GM12878 (cell line): Measurements from ENCODE around the gene BORCS5. TPM values are rescaled to one million over a fixed set of nuclear protein-coding genes. Genes with fewer than 3 reads are reported as not detected.
A peak's percentile ranks its signal among the peaks of the same experiment; 100 is the strongest.

ENCODE experiments used
- ATAC-seq: fragments of 200-7000 bp; cut with Tn5 transposase; 3 replicates; pipeline ENCODE4 v1.9.1; 2020; ENCODE audit warnings: mild to moderate bottlenecking, moderate library complexity
- BruUV-seq: library from RNA; stranded (reverse); fragments of 400-500 nt; replicated peaks from 2 replicates; lab custom pipeline; 2021; lab: Mats Ljungman, UMichigan
- CTCF ChIA-PET: fragments of 300-600 bp; sonication (Branson Sonifier 250); formaldehyde crosslinking; extraction: SDS; loops from one replicate; lab custom pipeline; 2021; ENCODE audit warnings: inconsistent platforms; lab: Yijun Ruan, JAX
- POLR2A ChIA-PET: fragments of 350-600 bp; formaldehyde crosslinking; extraction: SDS; loops from one replicate; lab custom pipeline; 2021; ENCODE audit warnings: inconsistent platforms; lab: Charles Lee
- RAD21 ChIA-PET: fragments of 300-600 bp; sonication (Branson Sonifier 250); formaldehyde crosslinking; loops from one replicate; lab custom pipeline; 2023; ENCODE audit warnings: antibody characterized with exemption; ENCODE audit not compliant: unreplicated experiment; lab: Charles Lee
- SMC1A ChIA-PET: fragments of 300-600 bp; sonication (Branson Sonifier 250); formaldehyde crosslinking; loops from one replicate; lab custom pipeline; 2023; ENCODE audit not compliant: unreplicated experiment, uncharacterized antibody; lab: Charles Lee
- DNase-seq: peaks from one replicate; pipeline ENCODE4 v3.0.0-alpha.2; 2011; ENCODE audit warnings: low read depth, low spot score
- FAIRE-seq: peaks from 3 replicates; lab custom pipeline; 2011; peaks lifted over from hg19 to GRCh38; lab: Jason Lieb, UNC
- H2AFZ ChIP-seq: 2 replicates; pipeline ENCODE4 v1.6.0; 2011; ENCODE audit warnings: low read depth, low read length, control low read depth; ENCODE audit not compliant: control insufficient read depth
- H3K27ac ChIP-seq: 2 replicates; pipeline ENCODE4 v1.5.1; 2011; ENCODE audit warnings: control low read depth; ENCODE audit not compliant: control insufficient read depth, insufficient read depth
- H3K27me3 ChIP-seq, 2 experiments: replicated peaks in 1 of 2; 2 replicates each; pipeline versions ENCODE4 v1.6.0 to v1.6.1; 2011; ENCODE audit warnings: low read length in 1 of 2; ENCODE audit not compliant: control insufficient read depth in 2 of 2, insufficient read depth in 2 of 2
- H3K36me3 ChIP-seq, 2 experiments: 2 replicates each; pipeline ENCODE4 v1.5.1; 2011; ENCODE audit warnings: low read length in 1 of 2; ENCODE audit not compliant: control insufficient read depth in 2 of 2, insufficient read depth in 2 of 2
- H3K4me1 ChIP-seq: 2 replicates; pipeline ENCODE4 v1.6.1; 2011; ENCODE audit warnings: mild to moderate bottlenecking, low read length, moderate library complexity, mixed read lengths; ENCODE audit not compliant: control insufficient read depth, insufficient read depth
- H3K4me2 ChIP-seq: 2 replicates; pipeline ENCODE4 v1.6.0; 2011; ENCODE audit warnings: control low read depth; ENCODE audit not compliant: control insufficient read depth, insufficient read depth
- H3K4me3 ChIP-seq: fragments of 200-600 bp; sonication (generic); 2 replicates; pipeline ENCODE4 v1.5.1; 2016
- H3K79me2 ChIP-seq: 2 replicates; pipeline ENCODE4 v1.6.0; 2011; ENCODE audit warnings: low read length; ENCODE audit not compliant: control insufficient read depth, insufficient read depth
- H3K9ac ChIP-seq: 2 replicates; pipeline ENCODE4 v1.8.0; 2011; ENCODE audit warnings: low read length, control low read depth, mixed read lengths; ENCODE audit not compliant: control insufficient read depth, insufficient read depth
- H3K9me3 ChIP-seq: replicated peaks from 3 replicates; pipeline ENCODE4 v1.5.1; 2011; ENCODE audit warnings: mild to moderate bottlenecking, low read length; ENCODE audit not compliant: control insufficient read depth, insufficient read depth
- H4K20me1 ChIP-seq: 2 replicates; pipeline ENCODE4 v1.6.0; 2011; ENCODE audit not compliant: control insufficient read depth, insufficient read depth
- CHD1 ChIP-seq: IDR thresholded peaks from 2 replicates; pipeline ENCODE4 v1.6.1; 2012; ENCODE audit warnings: low read depth, low read length, improper control_type of control experiment
- IKZF1 ChIP-seq: fragments of 450-650 bp; conservative IDR thresholded peaks from 2 replicates; pipeline ENCODE4 v1.6.1; 2017; ENCODE audit warnings: antibody characterized with exemption, mild to moderate bottlenecking
- JUNB ChIP-seq: IDR thresholded peaks from 2 replicates; pipeline ENCODE4 v1.6.1; 2016; ENCODE audit warnings: antibody characterized with exemption, mild to moderate bottlenecking
- KAT2A ChIP-seq: conservative IDR thresholded peaks from 2 replicates; pipeline ENCODE4 v1.6.1; 2011; ENCODE audit warnings: low read depth, low read length; ENCODE audit not compliant: control insufficient read depth
- WGBS: methylation state at CpG from one replicate; pipeline ENCODE4 v1.1.6; 2016; ENCODE audit warnings: low lambda C conversion rate; ENCODE audit not compliant: insufficient replicate concordance, insufficient coverage; ENCODE audit errors: missing lambda C conversion rate; 5-methylcytosine and 5-hydroxymethylcytosine counted together
- in situ Hi-C: fragments of 300-500 bp; cut with MboI; formaldehyde crosslinking; loops from 9 replicates; pipeline ENCODE4 v1.14.3; 2018; ENCODE audit warnings: mixed read lengths
- intact Hi-C: fragments of 100-400 bp; cut with micrococcal nuclease; formaldehyde crosslinking; loops from one replicate; pipeline ENCODE4 v1.14.2; 2022; ENCODE audit not compliant: unreplicated experiment
- polyA plus RNA-seq, 11 experiments: library from polyadenylated mRNA; depleted of rRNA in 4 of 11; unstranded in 6 of 11; stranded (reverse) in 5 of 11; fragments of >200 nt; fragmentation: Nextera tagmentation in 4 of 11; fragmentation: Illumina TruSeq in 1 of 11; extraction: Ambion mirVana in 4 of 11; extraction: Trizol in 1 of 11; gene quantifications; 1 replicate in 1 of 11; 2 replicates in 10 of 11; pipeline versions ENCODE4 v1.2.1 to v1.2.3, GENCODE V29; 2011 to 2016; ENCODE audit warnings: inconsistent platforms in 2 of 11, missing spikeins in 2 of 11, low read depth in 1 of 11
- total RNA-seq, 4 experiments: library from RNA; depleted of rRNA in 3 of 4; stranded (reverse); fragments of >200 nt in 3 of 4; fragmentation: Illumina TruSeq in 1 of 4; extraction: Trizol in 1 of 4; gene quantifications; 2 replicates each; pipeline versions ENCODE4 v1.2.1 to v1.2.3, GENCODE V29; 2013 to 2021
- TF ChIP-seq, protein P1 (sequence below): fragments of 450-650 bp; IDR thresholded peaks from 2 replicates; pipeline ENCODE4 v1.6.1; 2017; ENCODE audit warnings: mild to moderate bottlenecking, moderate library complexity

The BORCS5 gene
- total and polyA plus RNA-seq, 10 of the 15 experiments (the other 5 are each of a cell fraction or from before 2014, with no cell fraction given), result 1.4 to 39.7 (median 16.1) TPM

DNA sequence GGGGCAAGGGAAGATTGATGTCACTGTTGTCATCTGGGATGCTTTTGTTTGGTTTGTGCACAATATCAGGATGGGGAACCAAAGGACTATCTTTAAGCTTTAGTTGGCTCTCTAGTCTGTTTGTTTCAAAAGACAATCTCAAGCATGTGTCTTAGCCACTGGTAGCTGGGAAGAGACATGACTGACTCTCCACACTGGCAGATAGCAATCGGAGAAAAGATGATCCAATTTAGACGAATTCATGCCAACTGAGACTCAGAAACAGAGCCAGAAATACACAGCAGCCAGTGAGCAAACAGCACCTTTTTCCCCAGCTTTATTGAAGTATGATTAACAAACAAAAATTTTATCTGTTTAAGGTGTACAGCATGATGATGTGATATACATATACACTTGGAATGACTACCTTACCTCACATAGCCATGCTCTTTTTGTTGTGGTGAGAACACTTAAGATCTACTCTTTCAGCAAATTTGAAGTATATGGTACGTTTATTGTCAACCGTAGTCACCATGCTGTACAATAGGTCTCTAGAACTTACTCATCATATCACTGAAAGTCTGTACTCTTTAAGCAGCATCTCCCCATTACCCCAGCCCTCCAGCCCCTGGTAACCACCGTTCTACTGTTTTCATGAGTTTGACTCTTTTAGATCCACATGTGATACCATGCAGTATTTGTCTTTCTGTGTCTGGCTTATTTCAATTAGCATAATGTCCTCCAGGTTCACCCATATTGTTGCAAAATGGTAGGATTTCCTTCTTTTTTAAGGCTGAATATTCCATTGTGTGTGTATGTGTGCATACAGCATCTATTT lies 155.2 kb downstream of the BORCS5 start (continued):
- TF ChIP-seq KAT2A, result no peak
- TF ChIP-seq, protein P1, sequence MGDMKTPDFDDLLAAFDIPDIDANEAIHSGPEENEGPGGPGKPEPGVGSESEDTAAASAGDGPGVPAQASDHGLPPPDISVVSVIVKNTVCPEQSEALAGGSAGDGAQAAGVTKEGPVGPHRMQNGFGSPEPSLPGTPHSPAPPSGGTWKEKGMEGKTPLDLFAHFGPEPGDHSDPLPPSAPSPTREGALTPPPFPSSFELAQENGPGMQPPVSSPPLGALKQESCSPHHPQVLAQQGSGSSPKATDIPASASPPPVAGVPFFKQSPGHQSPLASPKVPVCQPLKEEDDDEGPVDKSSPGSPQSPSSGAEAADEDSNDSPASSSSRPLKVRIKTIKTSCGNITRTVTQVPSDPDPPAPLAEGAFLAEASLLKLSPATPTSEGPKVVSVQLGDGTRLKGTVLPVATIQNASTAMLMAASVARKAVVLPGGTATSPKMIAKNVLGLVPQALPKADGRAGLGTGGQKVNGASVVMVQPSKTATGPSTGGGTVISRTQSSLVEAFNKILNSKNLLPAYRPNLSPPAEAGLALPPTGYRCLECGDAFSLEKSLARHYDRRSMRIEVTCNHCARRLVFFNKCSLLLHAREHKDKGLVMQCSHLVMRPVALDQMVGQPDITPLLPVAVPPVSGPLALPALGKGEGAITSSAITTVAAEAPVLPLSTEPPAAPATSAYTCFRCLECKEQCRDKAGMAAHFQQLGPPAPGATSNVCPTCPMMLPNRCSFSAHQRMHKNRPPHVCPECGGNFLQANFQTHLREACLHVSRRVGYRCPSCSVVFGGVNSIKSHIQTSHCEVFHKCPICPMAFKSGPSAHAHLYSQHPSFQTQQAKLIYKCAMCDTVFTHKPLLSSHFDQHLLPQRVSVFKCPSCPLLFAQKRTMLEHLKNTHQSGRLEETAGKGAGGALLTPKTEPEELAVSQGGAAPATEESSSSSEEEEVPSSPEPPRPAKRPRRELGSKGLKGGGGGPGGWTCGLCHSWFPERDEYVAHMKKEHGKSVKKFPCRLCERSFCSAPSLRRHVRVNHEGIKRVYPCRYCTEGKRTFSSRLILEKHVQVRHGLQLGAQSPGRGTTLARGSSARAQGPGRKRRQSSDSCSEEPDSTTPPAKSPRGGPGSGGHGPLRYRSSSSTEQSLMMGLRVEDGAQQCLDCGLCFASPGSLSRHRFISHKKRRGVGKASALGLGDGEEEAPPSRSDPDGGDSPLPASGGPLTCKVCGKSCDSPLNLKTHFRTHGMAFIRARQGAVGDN, result 0 out of 2 replicates have a peak, but pooled peaks have one; percentile 28
- TF ChIP-seq JUNB, result peak; percentile 50; the same call in 1 of the 2 replicates

- Histone ChIP-seq H3K4me3 (no peak overlapping the region), H4K20me1 (no peaks in the 10 kb centered on the region), H3K9ac (no peak overlapping the region), H3K27me3 (no peaks in the 10 kb centered on the region), H3K36me3 (peaks cover 0 to 3% of the 10 kb centered on the region in 2 experiments; a peak in 3 of 4 replicates), H3K4me2 (no peak overlapping the region), H2AFZ (no peak overlapping the region), H3K79me2 (peaks cover 5% of the 10 kb centered on the region), H3K4me1 (no peaks in the 10 kb centered on the region), H3K9me3 (no peaks in the 10 kb centered on the region), H3K27ac (no peak overlapping the region)
- intact Hi-C loops (no loop called here), in situ Hi-C loops (no loop called here)
- TF ChIP-seq CHD1 (no peak), IKZF1 (0 out of 2 replicates have a peak, but pooled peaks have one; percentile 11)
- ATAC-seq (no peak), FAIRE-seq (no peak), DNase-seq (no peak)
- RAD21 ChIA-PET, result interaction anchor here (0.8 kb wide), 1 partner anchor 132 kb away, joined by 3 read pairs; no protein-coding TSS in a partner anchor
- CTCF ChIA-PET, result interaction anchor here (0.9 to 2.1 kb wide), 3 partner anchors 9 to 50 kb away, joined by 3 to 11 read pairs (median 4); no protein-coding TSS in a partner anchor
- no TSS peak for BruUV-seq
- SMC1A ChIA-PET, result interaction anchor here (0.7 to 2.0 kb wide), 12 partner anchors 10 to 223 kb away, joined by 3 to 6 read pairs (median 4); no protein-coding TSS in a partner anchor
- POLR2A ChIA-PET, result interaction anchor here (0.8 to 1.7 kb wide), 3 partner anchors 13 to 68 kb away, joined by 3 to 6 read pairs (median 3); no protein-coding TSS in a partner anchor
- WGBS, result 97% methylated on average over 3 of the region's 3 CpGs
These were observed 156.6 kb downstream of the BORCS5 start for GRCh38 chr12:12513416-12514006.
